GM18502 (cell line): ENCODE data around the gene MCM3.
A peak's percentile ranks its signal among the peaks of the same experiment; 100 is the strongest.

Experiments used
- ATAC-seq: cut with Tn5 transposase; IDR thresholded peaks from one replicate; pipeline ENCODE4 v1.9.1; 2021; ENCODE audit warnings: mild to moderate bottlenecking; ENCODE audit not compliant: unreplicated experiment, poor library complexity

Gene MCM3

GRCh38 chr6:52284460-52285176, at the start of gene MCM3:
MCM3 (minus strand) TSS chr6:52284742; CDS start chr6:52284674, 68 bp downstream.
- peak; percentile 97 for ATAC-seq

GRCh38 chr6:52333840-52334200, 49.3 kb upstream of the MCM3 start:
- ATAC-seq, result no peak

GRCh38 chr6:52331793-52332457, 47.4 kb upstream of the MCM3 start:
- ATAC-seq, result no peak

GRCh38 chr6:52330470-52330869, 45.9 kb upstream of the MCM3 start:
- ATAC-seq, result no peak

GRCh38 chr6:52328729-52329128, 44.2 kb upstream of the MCM3 start:
- ATAC-seq, result no peak

GRCh38 chr6:52328303-52328662, 43.7 kb upstream of the MCM3 start:
- no peak for ATAC-seq

- no peak for ATAC-seq
These were observed 42.2 kb upstream of the MCM3 start for GRCh38 chr6:52326540-52327364.

GRCh38 chr6:52325695-52326471, 41.3 kb upstream of the MCM3 start:
- no peak for ATAC-seq

- ATAC-seq, result no peak
These were observed 39.6 kb upstream of the MCM3 start for GRCh38 chr6:52324189-52324588.

- ATAC-seq, result peak; percentile 100
These were observed 33.5 kb upstream of the MCM3 start for GRCh38 chr6:52317841-52318581.

GRCh38 chr6:52317211-52317610, 32.7 kb upstream of the MCM3 start:
- ATAC-seq, result no peak

- ATAC-seq, result no peak
These were observed 30.2 kb upstream of the MCM3 start for GRCh38 chr6:52314752-52315151.

GRCh38 chr6:52312461-52312860, 27.9 kb upstream of the MCM3 start:
- no peak for ATAC-seq

GRCh38 chr6:52310932-52311331, 26.4 kb upstream of the MCM3 start:
- no peak for ATAC-seq

- ATAC-seq, result no peak
These were observed 23.4 kb upstream of the MCM3 start for GRCh38 chr6:52307900-52308372.

GRCh38 chr6:52306972-52307870, 22.7 kb upstream of the MCM3 start:
- no peak for ATAC-seq

- ATAC-seq, result peak; percentile 70
These were observed 21.6 kb upstream of the MCM3 start for GRCh38 chr6:52305948-52306767.

GRCh38 chr6:52305411-52305810, 20.9 kb upstream of the MCM3 start:
- peak; percentile 16 for ATAC-seq
